ENCODE results near the gene MCAM. TPM values are rescaled to one million over a fixed set of nuclear protein-coding genes. Genes with fewer than 3 reads are reported as not detected.

MCAM gene
- total and polyA plus RNA-seq, 12 donors: 35.8 to 136 (median 96.8) TPM

- ATAC-seq (no peak), DNase-seq (no peak)
- H3K27me3 ChIP-seq: peaks cover 0 to 39% (median 0%) of the 10 kb centered on the region in 7 donors
- 38 to 42% methylated on average over 6 of the region's 6 CpGs for WGBS, 2 donors
- H3K36me3 ChIP-seq: no peaks in the 10 kb centered on the region
- peak overlapping the region in 9 of 10 donors; percentile 85 to 99 (median 92) for H3K27ac ChIP-seq
- peak in 3 of 9 donors; percentile 7 to 24 (median 10) for TF ChIP-seq CTCF (IDR thresholded peaks at IDR 0.05)
- peak overlapping the region in 7 of 10 donors; percentile 54 to 65 (median 59) for H3K4me3 ChIP-seq
- intact Hi-C loops (cut with DNase I): loop anchor here in 7 of 10 donors (2.0 to 10.0 kb wide), 5 partner anchors 115 to 220 kb away; partner anchors contain the start of genes CBL (in 5 of the 7), ABCG4 (in 1 of the 7) and DPAGT1 (in 1 of the 7)
- no peaks in the 10 kb centered on the region for H3K9me3 ChIP-seq
- H3K4me1 ChIP-seq: peaks cover 11 to 67% (median 47%) of the 10 kb centered on the region in 9 donors
Observed at GRCh38 chr11:119322360-119322739, 5.4 kb upstream of the MCAM start.

- no peak for TF ChIP-seq CTCF (IDR thresholded peaks at IDR 0.05)
- Histone ChIP-seq H3K27ac (peak overlapping the region; percentile 85 to 99 (median 92)), H3K36me3 (no peaks in the 10 kb centered on the region), H3K27me3 (peaks cover 0 to 52% (median 0%) of the 10 kb centered on the region in 7 donors), H3K9me3 (no peaks in the 10 kb centered on the region), H3K4me1 (peaks cover 11 to 78% (median 57%) of the 10 kb centered on the region in 9 donors), H3K4me3 (peak overlapping the region; percentile 4 to 65 (median 58))
- ATAC-seq (peak; percentile 42 to 69 (median 53)), DNase-seq (peak; percentile 78 to 80)
- intact Hi-C loops (cut with DNase I): loop anchor here in 6 of 10 donors (5.0 to 10.0 kb wide), 4 partner anchors 114 to 219 kb away; partner anchors contain the start of genes CBL (in 5 of the 6), ABCG4 (in 1 of the 6) and DPAGT1 (in 1 of the 6)
- 7 to 9% methylated on average over 48 to 60 of the region's 60 CpGs for WGBS, 2 donors
Observed at GRCh38 chr11:119320776-119321524, 4.0 kb upstream of the MCAM start.

- Histone ChIP-seq H3K36me3 (peaks cover 0 to under 1% (median 0%) of the 10 kb centered on the region in 9 donors), H3K4me1 (peaks cover 11 to 84% (median 63%) of the 10 kb centered on the region in 9 donors), H3K27me3 (peaks cover 0 to 58% (median 0%) of the 10 kb centered on the region in 7 donors), H3K9me3 (no peaks in the 10 kb centered on the region), H3K27ac (peak overlapping the region; percentile 85 to 99 (median 92)), H3K4me3 (peak overlapping the region in 9 of 10 donors; percentile 31 to 65 (median 58))
- TF ChIP-seq CTCF (IDR thresholded peaks at IDR 0.05): no peak
- 30 to 51% methylated on average over 16 to 17 of the region's 17 CpGs for WGBS, 2 donors
- intact Hi-C loops (cut with DNase I): loop anchor here in 6 of 10 donors (5.0 to 10.0 kb wide), 4 partner anchors 113 to 218 kb away; partner anchors contain the start of genes CBL (in 5 of the 6), ABCG4 (in 1 of the 6) and DPAGT1 (in 1 of the 6)
- ATAC-seq (peak in 6 of 8 donors; percentile 1 to 18 (median 4)), DNase-seq (peak; percentile 60 to 76)
Observed at GRCh38 chr11:119320240-119320775, 3.4 kb upstream of the MCAM start.

- H3K4me3 ChIP-seq: peak overlapping the region in 4 of 10 donors; percentile 21 to 65 (median 59)
- DNase-seq: peak in 1 of 2 donors; percentile 71
Observed at GRCh38 chr11:119319700-119320239, 2.8 kb upstream of the MCAM start.

More at GRCh38 chr11:119319700-119320239, 2.8 kb upstream of the MCAM start:
- intact Hi-C loops (cut with DNase I): loop anchor here in 6 of 10 donors (5.0 to 10.0 kb wide), 5 partner anchors 112 to 225 kb away; partner anchors contain the start of genes CBL (in 6 of the 6), ABCG4 (in 1 of the 6) and DPAGT1 (in 1 of the 6)
- Histone ChIP-seq H3K4me1 (peaks cover 11 to 90% (median 67%) of the 10 kb centered on the region in 9 donors), H3K36me3 (peaks cover 0 to 6% (median under 1%) of the 10 kb centered on the region in 9 donors), H3K27ac (peak overlapping the region; percentile 85 to 99 (median 92)), H3K27me3 (peaks cover 0 to 64% (median 0%) of the 10 kb centered on the region in 7 donors), H3K9me3 (no peaks in the 10 kb centered on the region)
- 40 to 55% methylated on average over 11 of the region's 11 CpGs for WGBS, 2 donors
- TF ChIP-seq CTCF (IDR thresholded peaks at IDR 0.05): no peak
- ATAC-seq: peak in 6 of 8 donors; percentile 2 to 52 (median 21)
